GM12878 (cell line): ENCODE measurements around the gene TMEM176B. TPM values are rescaled to one million over a fixed set of nuclear protein-coding genes. Genes with fewer than 3 reads are reported as not detected.

Source experiments
- NBN ChIP-seq: fragments of 450-650 bp; IDR thresholded peaks from 2 replicates; pipeline ENCODE4 v1.6.1; 2016
- PAX5 ChIP-seq: IDR thresholded peaks from 2 replicates; pipeline ENCODE4 v1.6.1; 2011; ENCODE audit warnings: low read depth, low read length, borderline replicate concordance
- RB1 ChIP-seq: fragments of 450-650 bp; formaldehyde crosslinking; IDR thresholded peaks from 2 replicates; pipeline ENCODE4 v1.6.1; 2017; ENCODE audit warnings: mild to moderate bottlenecking, borderline replicate concordance
- ZZZ3 ChIP-seq: IDR thresholded peaks from 2 replicates; pipeline ENCODE4 v1.6.1; 2011; ENCODE audit warnings: low read depth; ENCODE audit not compliant: control insufficient read depth, insufficient read length
- polyA plus RNA-seq, 11 experiments: library from polyadenylated mRNA; depleted of rRNA in 4 of 11; unstranded in 6 of 11; stranded (reverse) in 5 of 11; fragments of >200 nt; fragmentation: Nextera tagmentation in 4 of 11; fragmentation: Illumina TruSeq in 1 of 11; extraction: Ambion mirVana in 4 of 11; extraction: Trizol in 1 of 11; gene quantifications; 1 replicate in 1 of 11; 2 replicates in 10 of 11; pipeline versions ENCODE4 v1.2.1 to v1.2.3, GENCODE V29; 2011 to 2016; ENCODE audit warnings: inconsistent platforms in 2 of 11, missing spikeins in 2 of 11, low read depth in 1 of 11
- total RNA-seq, 4 experiments: library from RNA; depleted of rRNA in 3 of 4; stranded (reverse); fragments of >200 nt in 3 of 4; fragmentation: Illumina TruSeq in 1 of 4; extraction: Trizol in 1 of 4; gene quantifications; 2 replicates each; pipeline versions ENCODE4 v1.2.1 to v1.2.3, GENCODE V29; 2013 to 2021
- TF ChIP-seq, protein P1 (sequence below): IDR thresholded peaks from 2 replicates; pipeline ENCODE4 v1.6.1; 2012; ENCODE audit warnings: low read depth, low read length, improper control_type of control experiment
- TF ChIP-seq, protein P2 (sequence below): fragments of 450-650 bp; IDR thresholded peaks from 2 replicates; pipeline ENCODE4 v1.6.1; 2018; ENCODE audit warnings: borderline replicate concordance, mild to moderate bottlenecking; ENCODE audit not compliant: partially characterized antibody
- TF ChIP-seq, protein P3 (sequence below): fragments of 450-650 bp; formaldehyde crosslinking; IDR thresholded peaks from 2 replicates; pipeline ENCODE4 v1.4.0; 2022; ENCODE audit warnings: mild to moderate bottlenecking, moderate library complexity
- TF ChIP-seq, protein P4 (sequence below): IDR thresholded peaks from 2 replicates; pipeline ENCODE4 v1.6.1; 2011; ENCODE audit warnings: borderline replicate concordance, low read depth, mild to moderate bottlenecking, moderate library complexity, mixed read lengths, low read length; ENCODE audit not compliant: insufficient read depth; ENCODE audit errors: extremely low read length
- TF ChIP-seq, protein P5 (sequence below): IDR thresholded peaks from 2 replicates; pipeline ENCODE4 v1.6.1; 2012; ENCODE audit warnings: low read depth, low read length, improper control_type of control experiment
- TF ChIP-seq, protein P6 (sequence below): fragments of 450-650 bp; IDR thresholded peaks from 2 replicates; pipeline ENCODE4 v1.6.1; 2017; ENCODE audit warnings: mild to moderate bottlenecking, moderate library complexity
- TF ChIP-seq, protein P7 (sequence below): fragments of 450-650 bp; formaldehyde crosslinking; IDR thresholded peaks from 2 replicates; pipeline ENCODE4 v1.5.0; 2022; ENCODE audit warnings: mild to moderate bottlenecking, missing genetic modification characterization

Gene TMEM176B
- total and polyA plus RNA-seq, 10 of the 15 experiments (the other 5 are each of a cell fraction or from before 2014, with no cell fraction given), result 0.05 to 0.40 (median 0.20) TPM; not detected in 4

DNA sequence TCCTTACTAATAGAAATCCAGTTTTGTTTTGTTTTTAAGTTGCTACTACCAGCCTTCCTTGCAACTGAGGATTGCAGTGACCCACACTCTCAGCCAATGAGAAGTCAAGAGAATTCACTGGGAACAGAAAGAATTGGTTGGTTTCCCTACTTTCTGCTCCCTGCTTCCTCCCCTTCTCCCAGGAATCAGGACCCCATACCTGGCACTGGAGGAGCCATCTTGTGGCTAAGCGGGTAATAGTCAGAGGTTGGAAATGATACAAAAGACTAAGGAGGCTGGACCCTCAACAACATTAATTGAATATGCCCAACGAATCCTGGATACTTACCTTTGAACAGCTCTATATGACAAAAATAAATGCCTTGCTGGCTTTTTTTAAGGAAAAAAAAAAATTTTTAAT, 6.7 kb upstream of the TMEM176B start (continued):
- TF ChIP-seq, protein P1, sequence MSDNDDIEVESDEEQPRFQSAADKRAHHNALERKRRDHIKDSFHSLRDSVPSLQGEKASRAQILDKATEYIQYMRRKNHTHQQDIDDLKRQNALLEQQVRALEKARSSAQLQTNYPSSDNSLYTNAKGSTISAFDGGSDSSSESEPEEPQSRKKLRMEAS, result no peak
- TF ChIP-seq, protein P2, sequence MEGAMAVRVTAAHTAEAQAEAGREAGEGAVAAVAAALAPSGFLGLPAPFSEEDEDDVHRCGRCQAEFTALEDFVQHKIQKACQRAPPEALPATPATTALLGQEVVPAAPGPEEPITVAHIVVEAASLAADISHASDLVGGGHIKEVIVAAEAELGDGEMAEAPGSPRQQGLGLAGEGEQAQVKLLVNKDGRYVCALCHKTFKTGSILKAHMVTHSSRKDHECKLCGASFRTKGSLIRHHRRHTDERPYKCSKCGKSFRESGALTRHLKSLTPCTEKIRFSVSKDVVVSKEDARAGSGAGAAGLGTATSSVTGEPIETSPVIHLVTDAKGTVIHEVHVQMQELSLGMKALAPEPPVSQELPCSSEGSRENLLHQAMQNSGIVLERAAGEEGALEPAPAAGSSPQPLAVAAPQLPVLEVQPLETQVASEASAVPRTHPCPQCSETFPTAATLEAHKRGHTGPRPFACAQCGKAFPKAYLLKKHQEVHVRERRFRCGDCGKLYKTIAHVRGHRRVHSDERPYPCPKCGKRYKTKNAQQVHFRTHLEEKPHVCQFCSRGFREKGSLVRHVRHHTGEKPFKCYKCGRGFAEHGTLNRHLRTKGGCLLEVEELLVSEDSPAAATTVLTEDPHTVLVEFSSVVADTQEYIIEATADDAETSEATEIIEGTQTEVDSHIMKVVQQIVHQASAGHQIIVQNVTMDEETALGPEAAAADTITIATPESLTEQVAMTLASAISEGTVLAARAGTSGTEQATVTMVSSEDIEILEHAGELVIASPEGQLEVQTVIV, result no peak
- TF ChIP-seq, protein P3, sequence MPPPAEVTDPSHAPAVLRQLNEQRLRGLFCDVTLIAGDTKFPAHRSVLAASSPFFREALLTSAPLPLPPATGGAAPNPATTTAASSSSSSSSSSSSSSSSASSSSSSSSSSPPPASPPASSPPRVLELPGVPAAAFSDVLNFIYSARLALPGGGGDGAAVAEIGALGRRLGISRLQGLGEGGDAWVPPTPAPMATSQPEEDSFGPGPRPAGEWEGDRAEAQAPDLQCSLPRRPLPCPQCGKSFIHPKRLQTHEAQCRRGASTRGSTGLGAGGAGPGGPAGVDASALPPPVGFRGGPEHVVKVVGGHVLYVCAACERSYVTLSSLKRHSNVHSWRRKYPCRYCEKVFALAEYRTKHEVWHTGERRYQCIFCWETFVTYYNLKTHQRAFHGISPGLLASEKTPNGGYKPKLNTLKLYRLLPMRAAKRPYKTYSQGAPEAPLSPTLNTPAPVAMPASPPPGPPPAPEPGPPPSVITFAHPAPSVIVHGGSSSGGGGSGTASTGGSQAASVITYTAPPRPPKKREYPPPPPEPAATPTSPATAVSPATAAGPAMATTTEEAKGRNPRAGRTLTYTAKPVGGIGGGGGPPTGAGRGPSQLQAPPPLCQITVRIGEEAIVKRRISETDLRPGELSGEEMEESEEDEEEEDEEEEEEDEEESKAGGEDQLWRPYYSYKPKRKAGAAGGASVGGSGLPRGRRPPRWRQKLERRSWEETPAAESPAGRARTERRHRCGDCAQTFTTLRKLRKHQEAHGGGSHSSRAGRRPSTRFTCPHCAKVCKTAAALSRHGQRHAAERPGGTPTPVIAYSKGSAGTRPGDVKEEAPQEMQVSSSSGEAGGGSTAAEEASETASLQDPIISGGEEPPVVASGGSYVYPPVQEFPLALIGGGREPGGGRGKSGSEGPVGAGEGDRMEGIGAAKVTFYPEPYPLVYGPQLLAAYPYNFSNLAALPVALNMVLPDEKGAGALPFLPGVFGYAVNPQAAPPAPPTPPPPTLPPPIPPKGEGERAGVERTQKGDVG (CRISPR knock-in tag), result no peak
- TF ChIP-seq ZZZ3 (no peak), NBN (no peak), PAX5 (no peak), RB1 (no peak)
- TF ChIP-seq, protein P4, sequence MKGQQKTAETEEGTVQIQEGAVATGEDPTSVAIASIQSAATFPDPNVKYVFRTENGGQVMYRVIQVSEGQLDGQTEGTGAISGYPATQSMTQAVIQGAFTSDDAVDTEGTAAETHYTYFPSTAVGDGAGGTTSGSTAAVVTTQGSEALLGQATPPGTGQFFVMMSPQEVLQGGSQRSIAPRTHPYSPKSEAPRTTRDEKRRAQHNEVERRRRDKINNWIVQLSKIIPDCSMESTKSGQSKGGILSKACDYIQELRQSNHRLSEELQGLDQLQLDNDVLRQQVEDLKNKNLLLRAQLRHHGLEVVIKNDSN, result no peak
- TF ChIP-seq, protein P5, sequence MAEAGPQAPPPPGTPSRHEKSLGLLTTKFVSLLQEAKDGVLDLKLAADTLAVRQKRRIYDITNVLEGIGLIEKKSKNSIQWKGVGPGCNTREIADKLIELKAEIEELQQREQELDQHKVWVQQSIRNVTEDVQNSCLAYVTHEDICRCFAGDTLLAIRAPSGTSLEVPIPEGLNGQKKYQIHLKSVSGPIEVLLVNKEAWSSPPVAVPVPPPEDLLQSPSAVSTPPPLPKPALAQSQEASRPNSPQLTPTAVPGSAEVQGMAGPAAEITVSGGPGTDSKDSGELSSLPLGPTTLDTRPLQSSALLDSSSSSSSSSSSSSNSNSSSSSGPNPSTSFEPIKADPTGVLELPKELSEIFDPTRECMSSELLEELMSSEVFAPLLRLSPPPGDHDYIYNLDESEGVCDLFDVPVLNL, result no peak
- TF ChIP-seq, protein P6, sequence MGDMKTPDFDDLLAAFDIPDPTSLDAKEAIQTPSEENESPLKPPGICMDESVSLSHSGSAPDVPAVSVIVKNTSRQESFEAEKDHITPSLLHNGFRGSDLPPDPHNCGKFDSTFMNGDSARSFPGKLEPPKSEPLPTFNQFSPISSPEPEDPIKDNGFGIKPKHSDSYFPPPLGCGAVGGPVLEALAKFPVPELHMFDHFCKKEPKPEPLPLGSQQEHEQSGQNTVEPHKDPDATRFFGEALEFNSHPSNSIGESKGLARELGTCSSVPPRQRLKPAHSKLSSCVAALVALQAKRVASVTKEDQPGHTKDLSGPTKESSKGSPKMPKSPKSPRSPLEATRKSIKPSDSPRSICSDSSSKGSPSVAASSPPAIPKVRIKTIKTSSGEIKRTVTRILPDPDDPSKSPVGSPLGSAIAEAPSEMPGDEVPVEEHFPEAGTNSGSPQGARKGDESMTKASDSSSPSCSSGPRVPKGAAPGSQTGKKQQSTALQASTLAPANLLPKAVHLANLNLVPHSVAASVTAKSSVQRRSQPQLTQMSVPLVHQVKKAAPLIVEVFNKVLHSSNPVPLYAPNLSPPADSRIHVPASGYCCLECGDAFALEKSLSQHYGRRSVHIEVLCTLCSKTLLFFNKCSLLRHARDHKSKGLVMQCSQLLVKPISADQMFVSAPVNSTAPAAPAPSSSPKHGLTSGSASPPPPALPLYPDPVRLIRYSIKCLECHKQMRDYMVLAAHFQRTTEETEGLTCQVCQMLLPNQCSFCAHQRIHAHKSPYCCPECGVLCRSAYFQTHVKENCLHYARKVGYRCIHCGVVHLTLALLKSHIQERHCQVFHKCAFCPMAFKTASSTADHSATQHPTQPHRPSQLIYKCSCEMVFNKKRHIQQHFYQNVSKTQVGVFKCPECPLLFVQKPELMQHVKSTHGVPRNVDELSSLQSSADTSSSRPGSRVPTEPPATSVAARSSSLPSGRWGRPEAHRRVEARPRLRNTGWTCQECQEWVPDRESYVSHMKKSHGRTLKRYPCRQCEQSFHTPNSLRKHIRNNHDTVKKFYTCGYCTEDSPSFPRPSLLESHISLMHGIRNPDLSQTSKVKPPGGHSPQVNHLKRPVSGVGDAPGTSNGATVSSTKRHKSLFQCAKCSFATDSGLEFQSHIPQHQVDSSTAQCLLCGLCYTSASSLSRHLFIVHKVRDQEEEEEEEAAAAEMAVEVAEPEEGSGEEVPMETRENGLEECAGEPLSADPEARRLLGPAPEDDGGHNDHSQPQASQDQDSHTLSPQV, result no peak
- TF ChIP-seq, protein P7, sequence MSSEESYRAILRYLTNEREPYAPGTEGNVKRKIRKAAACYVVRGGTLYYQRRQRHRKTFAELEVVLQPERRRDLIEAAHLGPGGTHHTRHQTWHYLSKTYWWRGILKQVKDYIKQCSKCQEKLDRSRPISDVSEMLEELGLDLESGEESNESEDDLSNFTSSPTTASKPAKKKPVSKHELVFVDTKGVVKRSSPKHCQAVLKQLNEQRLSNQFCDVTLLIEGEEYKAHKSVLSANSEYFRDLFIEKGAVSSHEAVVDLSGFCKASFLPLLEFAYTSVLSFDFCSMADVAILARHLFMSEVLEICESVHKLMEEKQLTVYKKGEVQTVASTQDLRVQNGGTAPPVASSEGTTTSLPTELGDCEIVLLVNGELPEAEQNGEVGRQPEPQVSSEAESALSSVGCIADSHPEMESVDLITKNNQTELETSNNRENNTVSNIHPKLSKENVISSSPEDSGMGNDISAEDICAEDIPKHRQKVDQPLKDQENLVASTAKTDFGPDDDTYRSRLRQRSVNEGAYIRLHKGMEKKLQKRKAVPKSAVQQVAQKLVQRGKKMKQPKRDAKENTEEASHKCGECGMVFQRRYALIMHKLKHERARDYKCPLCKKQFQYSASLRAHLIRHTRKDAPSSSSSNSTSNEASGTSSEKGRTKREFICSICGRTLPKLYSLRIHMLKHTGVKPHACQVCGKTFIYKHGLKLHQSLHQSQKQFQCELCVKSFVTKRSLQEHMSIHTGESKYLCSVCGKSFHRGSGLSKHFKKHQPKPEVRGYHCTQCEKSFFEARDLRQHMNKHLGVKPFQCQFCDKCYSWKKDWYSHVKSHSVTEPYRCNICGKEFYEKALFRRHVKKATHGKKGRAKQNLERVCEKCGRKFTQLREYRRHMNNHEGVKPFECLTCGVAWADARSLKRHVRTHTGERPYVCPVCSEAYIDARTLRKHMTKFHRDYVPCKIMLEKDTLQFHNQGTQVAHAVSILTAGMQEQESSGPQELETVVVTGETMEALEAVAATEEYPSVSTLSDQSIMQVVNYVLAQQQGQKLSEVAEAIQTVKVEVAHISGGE (CRISPR knock-in tag), result no peak
- TF ChIP-seq, all 136 proteins: peak for 0
